ENCODE measurements around the gene ADAM22. TPM values are rescaled to one million over a fixed set of nuclear protein-coding genes. Genes with fewer than 3 reads are reported as not detected.

ADAM22 gene
- total RNA-seq, 1 experiment from 2014 or later = 10.0 TPM

DNA sequence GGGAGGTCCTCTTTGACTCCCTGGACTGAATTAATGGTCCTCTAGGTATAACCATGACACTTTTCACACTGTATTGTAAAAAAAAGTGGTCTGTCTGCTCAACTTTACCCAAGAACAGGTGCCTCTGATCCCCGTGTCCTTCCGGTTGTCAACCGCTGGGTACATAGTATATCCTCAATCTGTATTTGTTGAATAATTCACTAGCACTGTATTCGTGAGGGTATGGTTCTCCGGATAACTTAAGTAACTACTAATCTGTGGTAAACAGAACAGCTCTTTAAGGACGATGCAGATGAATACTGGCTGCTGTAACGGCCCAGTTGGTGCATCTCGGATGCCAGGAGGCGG, 472 bp upstream of the ADAM22 start:
- Histone ChIP-seq H3K4me1 (ENCODE audit: control insufficient read depth in 1 of 2, insufficient read depth in 2 of 2, low read length in 2 of 2) (peaks cover 3 to 12% of the 10 kb centered on the region in 2 experiments; a peak in 3 of 4 replicates), H3K79me2 (ENCODE audit: insufficient read depth, low read length) (no peaks in the 10 kb centered on the region; the same call in 1 of the 2 replicates), H3K36me3 (ENCODE audit: control insufficient read depth in 1 of 2, insufficient read depth in 2 of 2, low read length in 2 of 2) (no peaks in the 10 kb centered on the region), H3K27ac (ENCODE audit: low read depth, low read length) (no peak overlapping the region), H3K9me3 (ENCODE audit: control insufficient read depth in 1 of 2, insufficient read depth in 1 of 2, low read depth in 1 of 2, low read length in 2 of 2) (no peaks in the 10 kb centered on the region), H3K9me2 (ENCODE audit: insufficient read depth) (no peaks in the 10 kb centered on the region), H3K4me2 (ENCODE audit: low read length) (peak overlapping the region; percentile 90), H3K4me3 (replicated peaks in 1 of 2; ENCODE audit: low read depth in 1 of 2, low read length in 2 of 2) (peak overlapping the region; percentile 79 to 81), H2AFZ (ENCODE audit: low read depth, low read length, poor library complexity, severe bottlenecking) (peak overlapping the region; percentile 100), H4K20me1 (ENCODE audit: insufficient read depth) (no peaks in the 10 kb centered on the region), H3K27me3 (ENCODE audit: insufficient read depth, low read length) (no peaks in the 10 kb centered on the region), H3K9ac (ENCODE audit: low read length) (peak overlapping the region; percentile 76)
- TF ChIP-seq, protein P1, sequence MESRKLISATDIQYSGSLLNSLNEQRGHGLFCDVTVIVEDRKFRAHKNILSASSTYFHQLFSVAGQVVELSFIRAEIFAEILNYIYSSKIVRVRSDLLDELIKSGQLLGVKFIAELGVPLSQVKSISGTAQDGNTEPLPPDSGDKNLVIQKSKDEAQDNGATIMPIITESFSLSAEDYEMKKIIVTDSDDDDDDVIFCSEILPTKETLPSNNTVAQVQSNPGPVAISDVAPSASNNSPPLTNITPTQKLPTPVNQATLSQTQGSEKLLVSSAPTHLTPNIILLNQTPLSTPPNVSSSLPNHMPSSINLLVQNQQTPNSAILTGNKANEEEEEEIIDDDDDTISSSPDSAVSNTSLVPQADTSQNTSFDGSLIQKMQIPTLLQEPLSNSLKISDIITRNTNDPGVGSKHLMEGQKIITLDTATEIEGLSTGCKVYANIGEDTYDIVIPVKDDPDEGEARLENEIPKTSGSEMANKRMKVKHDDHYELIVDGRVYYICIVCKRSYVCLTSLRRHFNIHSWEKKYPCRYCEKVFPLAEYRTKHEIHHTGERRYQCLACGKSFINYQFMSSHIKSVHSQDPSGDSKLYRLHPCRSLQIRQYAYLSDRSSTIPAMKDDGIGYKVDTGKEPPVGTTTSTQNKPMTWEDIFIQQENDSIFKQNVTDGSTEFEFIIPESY (IDR thresholded peaks at IDR 0.05; ENCODE audit: extremely low read depth, insufficient replicate concordance, low read length) = no peak
- no peak for TF ChIP-seq ELF1 (IDR thresholded peaks at IDR 0.05; ENCODE audit: borderline replicate concordance, low read depth)
- TF ChIP-seq EGR1 (IDR thresholded peaks at IDR 0.05; ENCODE audit: low read depth) = no peak
- TF ChIP-seq SIN3A (IDR thresholded peaks at IDR 0.05; ENCODE audit: low read depth) = no peak
- TF ChIP-seq, protein P2, sequence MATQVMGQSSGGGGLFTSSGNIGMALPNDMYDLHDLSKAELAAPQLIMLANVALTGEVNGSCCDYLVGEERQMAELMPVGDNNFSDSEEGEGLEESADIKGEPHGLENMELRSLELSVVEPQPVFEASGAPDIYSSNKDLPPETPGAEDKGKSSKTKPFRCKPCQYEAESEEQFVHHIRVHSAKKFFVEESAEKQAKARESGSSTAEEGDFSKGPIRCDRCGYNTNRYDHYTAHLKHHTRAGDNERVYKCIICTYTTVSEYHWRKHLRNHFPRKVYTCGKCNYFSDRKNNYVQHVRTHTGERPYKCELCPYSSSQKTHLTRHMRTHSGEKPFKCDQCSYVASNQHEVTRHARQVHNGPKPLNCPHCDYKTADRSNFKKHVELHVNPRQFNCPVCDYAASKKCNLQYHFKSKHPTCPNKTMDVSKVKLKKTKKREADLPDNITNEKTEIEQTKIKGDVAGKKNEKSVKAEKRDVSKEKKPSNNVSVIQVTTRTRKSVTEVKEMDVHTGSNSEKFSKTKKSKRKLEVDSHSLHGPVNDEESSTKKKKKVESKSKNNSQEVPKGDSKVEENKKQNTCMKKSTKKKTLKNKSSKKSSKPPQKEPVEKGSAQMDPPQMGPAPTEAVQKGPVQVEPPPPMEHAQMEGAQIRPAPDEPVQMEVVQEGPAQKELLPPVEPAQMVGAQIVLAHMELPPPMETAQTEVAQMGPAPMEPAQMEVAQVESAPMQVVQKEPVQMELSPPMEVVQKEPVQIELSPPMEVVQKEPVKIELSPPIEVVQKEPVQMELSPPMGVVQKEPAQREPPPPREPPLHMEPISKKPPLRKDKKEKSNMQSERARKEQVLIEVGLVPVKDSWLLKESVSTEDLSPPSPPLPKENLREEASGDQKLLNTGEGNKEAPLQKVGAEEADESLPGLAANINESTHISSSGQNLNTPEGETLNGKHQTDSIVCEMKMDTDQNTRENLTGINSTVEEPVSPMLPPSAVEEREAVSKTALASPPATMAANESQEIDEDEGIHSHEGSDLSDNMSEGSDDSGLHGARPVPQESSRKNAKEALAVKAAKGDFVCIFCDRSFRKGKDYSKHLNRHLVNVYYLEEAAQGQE (IDR thresholded peaks at IDR 0.05; ENCODE audit: low read depth) = no peak
- TF ChIP-seq FOSL1 (IDR thresholded peaks at IDR 0.05; ENCODE audit: low read depth) = no peak
- no peak for TF ChIP-seq SRF (IDR thresholded peaks at IDR 0.05; ENCODE audit: low read depth)
- TF ChIP-seq YY1 (IDR thresholded peaks at IDR 0.05; ENCODE audit: extremely low read depth, insufficient replicate concordance, low read depth, low read length) = no peak
- no peak for TF ChIP-seq ZNF274 (IDR thresholded peaks at IDR 0.05; ENCODE audit: low read depth, low read length)
- TF ChIP-seq POLR2A (IDR thresholded peaks at IDR 0.05; ENCODE audit: borderline replicate concordance, extremely low read depth, insufficient read depth, insufficient read length) = no peak
- TF ChIP-seq POLR2AphosphoS5 (IDR thresholded peaks at IDR 0.05; ENCODE audit: low read depth, low read length) = no peak
- TF ChIP-seq, protein P3, sequence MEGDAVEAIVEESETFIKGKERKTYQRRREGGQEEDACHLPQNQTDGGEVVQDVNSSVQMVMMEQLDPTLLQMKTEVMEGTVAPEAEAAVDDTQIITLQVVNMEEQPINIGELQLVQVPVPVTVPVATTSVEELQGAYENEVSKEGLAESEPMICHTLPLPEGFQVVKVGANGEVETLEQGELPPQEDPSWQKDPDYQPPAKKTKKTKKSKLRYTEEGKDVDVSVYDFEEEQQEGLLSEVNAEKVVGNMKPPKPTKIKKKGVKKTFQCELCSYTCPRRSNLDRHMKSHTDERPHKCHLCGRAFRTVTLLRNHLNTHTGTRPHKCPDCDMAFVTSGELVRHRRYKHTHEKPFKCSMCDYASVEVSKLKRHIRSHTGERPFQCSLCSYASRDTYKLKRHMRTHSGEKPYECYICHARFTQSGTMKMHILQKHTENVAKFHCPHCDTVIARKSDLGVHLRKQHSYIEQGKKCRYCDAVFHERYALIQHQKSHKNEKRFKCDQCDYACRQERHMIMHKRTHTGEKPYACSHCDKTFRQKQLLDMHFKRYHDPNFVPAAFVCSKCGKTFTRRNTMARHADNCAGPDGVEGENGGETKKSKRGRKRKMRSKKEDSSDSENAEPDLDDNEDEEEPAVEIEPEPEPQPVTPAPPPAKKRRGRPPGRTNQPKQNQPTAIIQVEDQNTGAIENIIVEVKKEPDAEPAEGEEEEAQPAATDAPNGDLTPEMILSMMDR (IDR thresholded peaks at IDR 0.05 in 2 of 3, conservative IDR thresholded peaks at IDR 0.05 in 1 of 3; ENCODE audit: borderline replicate concordance in 1 of 3, insufficient read depth in 1 of 3, low read depth in 2 of 3, low read length in 2 of 3) = no peak
- TF ChIP-seq, protein P4, sequence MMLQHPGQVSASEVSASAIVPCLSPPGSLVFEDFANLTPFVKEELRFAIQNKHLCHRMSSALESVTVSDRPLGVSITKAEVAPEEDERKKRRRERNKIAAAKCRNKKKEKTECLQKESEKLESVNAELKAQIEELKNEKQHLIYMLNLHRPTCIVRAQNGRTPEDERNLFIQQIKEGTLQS (IDR thresholded peaks at IDR 0.05) = no peak
- TF ChIP-seq, protein P5, sequence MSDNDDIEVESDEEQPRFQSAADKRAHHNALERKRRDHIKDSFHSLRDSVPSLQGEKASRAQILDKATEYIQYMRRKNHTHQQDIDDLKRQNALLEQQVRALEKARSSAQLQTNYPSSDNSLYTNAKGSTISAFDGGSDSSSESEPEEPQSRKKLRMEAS (IDR thresholded peaks at IDR 0.05) = no peak
- POLR2A ChIA-PET = interaction anchor here (0.8 to 1.8 kb wide), 3 partner anchors 8 to 13 kb away, joined by 3 to 7 read pairs (median 4); no protein-coding TSS in a partner anchor
- BruUV-seq (replicated peaks) = no TSS peak
- RAD21 ChIA-PET (ENCODE audit: low non-redundant PET in 1 of 2, low total read pairs in 2 of 2, uncharacterized antibody in 2 of 2, unreplicated experiment in 2 of 2) = no interaction called here
- DNase-seq (ENCODE audit: low read depth, low spot score) (no peak), ATAC-seq (no peak)
- CTCF ChIA-PET = interaction anchor here (1.0 to 1.2 kb wide), 2 partner anchors 428 to 785 kb away, joined by 3 to 4 read pairs; no protein-coding TSS in a partner anchor
- intact Hi-C loops (cut with micrococcal nuclease) = no loop called here
